DND-41 (cell line): ENCODE results near the gene SFRP5.

Experiments used
- ATAC-seq: fragments of 200-7000 bp; cut with Tn5 transposase; 3 replicates; pipeline ENCODE4 v1.9.1; 2021; ENCODE audit warnings: low read depth; ENCODE audit not compliant: insufficient read depth
- DNase-seq: peaks from one replicate; pipeline ENCODE4 v3.0.0-alpha.2; 2020
- H2AFZ ChIP-seq: 2 replicates; pipeline ENCODE4 v1.6.0; 2012; ENCODE audit warnings: low read depth, low read length
- H3K27ac ChIP-seq: 2 replicates; pipeline ENCODE4 v1.5.1; 2012; ENCODE audit warnings: low read length, inconsistent platforms
- H3K27me3 ChIP-seq: fragments of 200-600 bp; sonication (generic); 2 replicates; pipeline ENCODE4 v1.6.0; 2012; ENCODE audit warnings: low read length, mild to moderate bottlenecking, inconsistent platforms; ENCODE audit not compliant: insufficient read depth, poor library complexity
- H3K36me3 ChIP-seq: 2 replicates; pipeline ENCODE4 v1.5.1; 2012; ENCODE audit warnings: low read length, inconsistent platforms; ENCODE audit not compliant: insufficient read depth
- H3K4me1 ChIP-seq: 2 replicates; pipeline ENCODE4 v1.5.1; 2012; ENCODE audit warnings: mild to moderate bottlenecking, low read length; ENCODE audit not compliant: insufficient read depth
- H3K4me2 ChIP-seq: 2 replicates; pipeline ENCODE4 v1.6.0; 2012; ENCODE audit warnings: mild to moderate bottlenecking, moderate library complexity, low read length, inconsistent platforms; ENCODE audit not compliant: insufficient read depth
- H3K4me3 ChIP-seq, 2 experiments: fragments of 200-600 bp in 1 of 2; shearing (Covaris generic) in 1 of 2; 2 replicates each; pipeline ENCODE4 v1.5.1; 2012 to 2016; ENCODE audit warnings: inconsistent platforms in 2 of 2, low read length in 2 of 2, mild to moderate bottlenecking in 2 of 2, low read depth in 1 of 2, moderate library complexity in 1 of 2
- H3K79me2 ChIP-seq: 2 replicates; pipeline ENCODE4 v1.6.0; 2012; ENCODE audit warnings: low read length, inconsistent platforms; ENCODE audit not compliant: insufficient read depth
- H3K9ac ChIP-seq: 2 replicates; pipeline ENCODE4 v1.6.0; 2012; ENCODE audit warnings: low read depth, mild to moderate bottlenecking, inconsistent platforms, low read length, moderate library complexity
- H3K9me3 ChIP-seq: 2 replicates; pipeline ENCODE4 v1.5.1; 2012; ENCODE audit warnings: low read length, moderate library complexity, mild to moderate bottlenecking, inconsistent platforms; ENCODE audit not compliant: insufficient read depth, severe bottlenecking
- H4K20me1 ChIP-seq: 2 replicates; pipeline ENCODE4 v1.6.0; 2012; ENCODE audit warnings: low read length; ENCODE audit not compliant: insufficient read depth
- EZH2 ChIP-seq: IDR thresholded peaks from 3 replicates; pipeline ENCODE4 v1.6.1; 2012; ENCODE audit warnings: borderline replicate concordance, low read depth, mild to moderate bottlenecking, moderate library complexity, low read length, inconsistent platforms; ENCODE audit not compliant: severe bottlenecking
- TF ChIP-seq, protein P1 (sequence below): IDR thresholded peaks from 2 replicates; pipeline ENCODE4 v1.5.1; 2012; ENCODE audit warnings: borderline replicate concordance, low read length, moderate library complexity, mild to moderate bottlenecking; ENCODE audit not compliant: poor library complexity, severe bottlenecking; ENCODE audit errors: extremely low read depth

SFRP5 gene

DNA sequence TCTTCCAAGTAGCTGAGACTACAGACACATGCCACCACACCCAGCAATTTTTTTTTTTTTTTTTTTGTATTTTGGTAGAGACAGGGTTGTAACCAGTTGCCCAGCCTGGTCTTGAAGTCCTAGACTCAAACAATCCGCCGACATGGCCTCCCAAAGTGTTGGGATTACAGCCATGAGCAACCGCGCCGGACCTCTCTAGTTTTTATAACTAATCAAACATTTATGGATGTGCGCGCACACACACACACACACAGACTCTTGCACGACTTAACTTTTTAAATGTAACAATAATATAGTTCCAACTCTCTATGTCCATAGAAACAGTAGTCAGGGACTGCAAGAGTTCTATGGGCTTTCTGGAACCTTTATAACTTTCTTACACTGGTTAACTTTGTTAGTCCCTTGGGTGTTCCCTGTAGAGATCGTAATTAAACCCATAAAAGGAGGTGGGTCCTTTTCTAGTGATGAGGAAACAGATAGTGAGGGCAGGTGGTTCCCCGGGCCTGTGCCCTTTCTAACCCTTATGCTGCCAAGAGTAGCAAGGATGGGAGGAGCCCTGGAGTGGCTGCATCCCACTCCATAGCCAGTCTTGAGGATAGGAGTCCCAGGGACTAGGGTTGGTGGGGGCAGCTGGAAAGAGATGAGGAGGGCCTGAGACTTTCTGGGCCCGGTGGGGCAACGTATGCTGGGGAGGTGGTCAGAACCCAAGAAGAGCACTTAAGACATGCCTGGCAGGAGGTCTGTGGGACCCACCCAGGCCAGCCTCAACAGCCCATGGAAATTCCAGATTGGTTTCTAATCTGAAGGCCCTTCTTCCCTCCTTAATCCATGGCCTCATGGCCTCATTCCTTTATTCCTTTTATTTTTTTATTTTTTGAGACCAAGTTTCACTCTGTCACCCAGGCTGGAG lies 49.7 kb downstream of the SFRP5 start:
- H2AFZ ChIP-seq: no peak overlapping the region
- no peaks in the 10 kb centered on the region for H3K4me1 ChIP-seq
- H4K20me1 ChIP-seq: no peaks in the 10 kb centered on the region
- DNase-seq: no peak
- H3K27ac ChIP-seq: no peak overlapping the region
- H3K4me3 ChIP-seq: no peak overlapping the region
- no peak for TF ChIP-seq EZH2
- TF ChIP-seq, protein P1, sequence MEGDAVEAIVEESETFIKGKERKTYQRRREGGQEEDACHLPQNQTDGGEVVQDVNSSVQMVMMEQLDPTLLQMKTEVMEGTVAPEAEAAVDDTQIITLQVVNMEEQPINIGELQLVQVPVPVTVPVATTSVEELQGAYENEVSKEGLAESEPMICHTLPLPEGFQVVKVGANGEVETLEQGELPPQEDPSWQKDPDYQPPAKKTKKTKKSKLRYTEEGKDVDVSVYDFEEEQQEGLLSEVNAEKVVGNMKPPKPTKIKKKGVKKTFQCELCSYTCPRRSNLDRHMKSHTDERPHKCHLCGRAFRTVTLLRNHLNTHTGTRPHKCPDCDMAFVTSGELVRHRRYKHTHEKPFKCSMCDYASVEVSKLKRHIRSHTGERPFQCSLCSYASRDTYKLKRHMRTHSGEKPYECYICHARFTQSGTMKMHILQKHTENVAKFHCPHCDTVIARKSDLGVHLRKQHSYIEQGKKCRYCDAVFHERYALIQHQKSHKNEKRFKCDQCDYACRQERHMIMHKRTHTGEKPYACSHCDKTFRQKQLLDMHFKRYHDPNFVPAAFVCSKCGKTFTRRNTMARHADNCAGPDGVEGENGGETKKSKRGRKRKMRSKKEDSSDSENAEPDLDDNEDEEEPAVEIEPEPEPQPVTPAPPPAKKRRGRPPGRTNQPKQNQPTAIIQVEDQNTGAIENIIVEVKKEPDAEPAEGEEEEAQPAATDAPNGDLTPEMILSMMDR: no peak
- no peak overlapping the region for H3K9ac ChIP-seq
- ATAC-seq: no peak
- H3K9me3 ChIP-seq: no peaks in the 10 kb centered on the region
- peaks cover 12% of the 10 kb centered on the region for H3K36me3 ChIP-seq
- H3K79me2 ChIP-seq: no peaks in the 10 kb centered on the region
- H3K27me3 ChIP-seq: no peaks in the 10 kb centered on the region
- H3K4me2 ChIP-seq: no peak overlapping the region

DNA sequence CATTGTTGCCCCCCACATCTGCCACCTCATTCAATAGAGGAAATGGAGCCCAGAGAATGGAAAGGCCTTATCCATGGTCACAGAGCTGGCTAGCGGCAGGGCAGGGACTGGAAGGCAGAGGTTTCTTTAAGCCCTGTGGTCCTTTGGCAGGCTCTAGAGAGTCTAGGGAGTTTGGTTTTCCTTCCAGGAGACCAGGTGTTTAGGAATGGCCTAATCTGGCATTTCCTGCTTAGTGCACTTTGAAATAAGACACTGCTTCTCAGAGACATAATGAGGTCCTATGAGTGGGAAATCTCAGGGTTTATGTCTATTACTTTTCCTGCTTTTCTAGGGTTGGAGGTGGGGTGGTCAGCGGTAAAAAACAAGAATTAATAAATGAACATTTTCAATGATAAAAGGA lies 52.2 kb downstream of the SFRP5 start:
- H3K4me2 ChIP-seq: no peak overlapping the region
- H3K36me3 ChIP-seq: peaks cover 19% of the 10 kb centered on the region
- TF ChIP-seq EZH2: no peak
- TF ChIP-seq, protein P1: no peak
- no peak overlapping the region for H3K27ac ChIP-seq
- peaks cover 19% of the 10 kb centered on the region for H3K4me1 ChIP-seq
- H3K27me3 ChIP-seq: no peaks in the 10 kb centered on the region
- H3K9me3 ChIP-seq: no peaks in the 10 kb centered on the region
- no peak overlapping the region for H2AFZ ChIP-seq
- peaks cover 6% of the 10 kb centered on the region; the same call in 1 of the 2 replicates for H3K79me2 ChIP-seq
- no peak overlapping the region for H3K4me3 ChIP-seq
- no peak overlapping the region for H3K9ac ChIP-seq
- peaks cover 7% of the 10 kb centered on the region for H4K20me1 ChIP-seq
- ATAC-seq (no peak), DNase-seq (no peak)

DNA sequence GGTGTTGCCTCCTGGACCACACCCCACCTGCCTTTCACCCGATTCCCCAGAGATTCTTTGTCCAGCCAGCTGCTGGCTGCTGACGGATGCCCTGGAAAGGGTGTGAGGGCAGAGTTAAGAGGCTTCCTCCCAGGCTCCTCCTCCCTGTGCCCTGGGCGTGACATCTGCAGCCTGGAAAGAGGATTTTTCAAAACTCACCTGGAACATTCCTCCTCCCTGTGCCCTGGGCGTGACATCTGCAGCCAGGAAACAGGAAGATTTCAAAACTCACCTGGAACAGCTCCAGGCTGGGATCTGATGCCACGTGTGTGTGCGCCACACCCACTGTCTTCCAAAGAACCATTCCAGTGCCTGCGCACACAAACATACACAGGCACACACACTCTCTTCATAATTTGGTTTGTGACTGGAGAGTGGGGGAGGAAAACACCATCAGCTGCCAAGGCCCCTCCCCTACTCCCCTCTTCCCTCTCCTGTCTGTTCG lies 53.1 kb downstream of the SFRP5 start:
- H4K20me1 ChIP-seq: peaks cover 7% of the 10 kb centered on the region
- no peak overlapping the region for H3K4me2 ChIP-seq
- no peak for DNase-seq
- ATAC-seq: no peak
- peaks cover 28% of the 10 kb centered on the region for H3K4me1 ChIP-seq
- H3K9ac ChIP-seq: no peak overlapping the region
- no peaks in the 10 kb centered on the region for H3K9me3 ChIP-seq
- no peak overlapping the region for H3K27ac ChIP-seq
- no peak overlapping the region for H2AFZ ChIP-seq
- no peaks in the 10 kb centered on the region for H3K27me3 ChIP-seq
- no peak overlapping the region for H3K4me3 ChIP-seq
- peaks cover 13% of the 10 kb centered on the region; the same call in 1 of the 2 replicates for H3K79me2 ChIP-seq
- H3K36me3 ChIP-seq: peaks cover 19% of the 10 kb centered on the region
- TF ChIP-seq EZH2: no peak
- TF ChIP-seq, protein P1: no peak
